A549 (cell line): ENCODE results near the gene PRKAG2.

Experiments used
- CHD4 ChIP-seq: fragments of 200-600 bp; sonication (generic); IDR thresholded peaks from 2 replicates; pipeline ENCODE4 v1.6.1; 2016; ENCODE audit warnings: antibody characterized with exemption, mild to moderate bottlenecking, borderline replicate concordance
- CTCF ChIP-seq: fragments of >200 bp; sonication (Bioruptor Twin); formaldehyde crosslinking; IDR thresholded peaks from 3 replicates; pipeline ENCODE4 v1.5.1; 2016
- E2F6 ChIP-seq: IDR thresholded peaks from 2 replicates; pipeline ENCODE4 v1.6.1; 2012; ENCODE audit warnings: low read depth, borderline replicate concordance
- EHMT2 ChIP-seq: fragments of 200-600 bp; sonication (generic); IDR thresholded peaks from 2 replicates; pipeline ENCODE4 v1.6.1; 2016; ENCODE audit warnings: antibody characterized with exemption, low read depth, mild to moderate bottlenecking, moderate library complexity
- FOSL2 ChIP-seq, 2 experiments: fragments of 450-650 bp in 1 of 2; fragments of >200 bp in 1 of 2; sonication (Bioruptor Twin) in 1 of 2; formaldehyde crosslinking; IDR thresholded peaks; 2 replicates each; pipeline versions ENCODE4 v1.5.0 to v1.6.1; 2016 to 2020; ENCODE audit warnings: mild to moderate bottlenecking in 1 of 2, moderate library complexity in 1 of 2
- HDAC2 ChIP-seq: fragments of 200-600 bp; sonication (generic); IDR thresholded peaks from 2 replicates; pipeline ENCODE4 v1.6.1; 2016
- JUN ChIP-seq, 2 experiments: fragments of >200 bp; sonication (Bioruptor Twin); formaldehyde crosslinking; IDR thresholded peaks; 2 replicates in 1 of 2; 3 replicates in 1 of 2; pipeline ENCODE4 v1.6.1; 2016 to 2017
- PHF8 ChIP-seq: fragments of 200-600 bp; sonication (generic); IDR thresholded peaks from 2 replicates; pipeline ENCODE4 v1.6.1; 2016; ENCODE audit warnings: low read depth, mild to moderate bottlenecking, antibody characterized with exemption, moderate library complexity, borderline replicate concordance
- POLR2A ChIP-seq: IDR thresholded peaks from 2 replicates; pipeline ENCODE4 v1.6.1; 2012; ENCODE audit warnings: mild to moderate bottlenecking, low read length
- RAD21 ChIP-seq, 2 experiments: fragments of >200 bp in 1 of 2; sonication (Bioruptor Twin) in 1 of 2; formaldehyde crosslinking in 1 of 2; IDR thresholded peaks in 1 of 2; conservative IDR thresholded peaks in 1 of 2; 2 replicates in 1 of 2; 3 replicates in 1 of 2; pipeline ENCODE4 v1.6.1; 2012 to 2018; ENCODE audit warnings: inconsistent platforms in 1 of 2
- RCOR1 ChIP-seq: fragments of 150-350 bp; IDR thresholded peaks from 2 replicates; pipeline ENCODE4 v1.6.1; 2014; ENCODE audit warnings: antibody characterized with exemption, low read length, low read depth
- ZFP36 ChIP-seq: fragments of 450-650 bp; IDR thresholded peaks from 2 replicates; pipeline ENCODE4 v1.6.1; 2014; ENCODE audit warnings: borderline replicate concordance; ENCODE audit not compliant: partially characterized antibody

GRCh38 chr7:151725844-151726651, 150.9 kb downstream of the PRKAG2 start:
- TF ChIP-seq CTCF: no peak
- no peak for TF ChIP-seq E2F6
- TF ChIP-seq POLR2A: no peak
- no peak for TF ChIP-seq JUN (IDR thresholded peaks at IDR 0.05)
- no peak for TF ChIP-seq RAD21 (conservative IDR thresholded peaks at IDR 0.05 in 1 of 2, IDR thresholded peaks at IDR 0.05 in 1 of 2)
- no peak for TF ChIP-seq RCOR1
- TF ChIP-seq PHF8: no peak
- TF ChIP-seq FOSL2 (IDR thresholded peaks at IDR 0.05): no peak
- TF ChIP-seq FOSL2 (CRISPR knock-in tag; IDR thresholded peaks at IDR 0.05): no peak
- TF ChIP-seq HDAC2: no peak
- no peak for TF ChIP-seq CHD4
- no peak for TF ChIP-seq ZFP36
- no peak for TF ChIP-seq EHMT2
